K562 (cell line): ENCODE data around the gene CHKB. TPM values are rescaled to one million over a fixed set of nuclear protein-coding genes. Genes with fewer than 3 reads are reported as not detected.

ENCODE experiments used
- CCNT2 ChIP-seq: IDR thresholded peaks from 2 replicates; pipeline ENCODE4 v1.6.1; 2011; ENCODE audit warnings: borderline replicate concordance, low read depth, mild to moderate bottlenecking, moderate library complexity, mixed read lengths, low read length; ENCODE audit not compliant: insufficient read length; ENCODE audit errors: extremely low read depth
- COPS2 ChIP-seq: fragments of 450-650 bp; conservative IDR thresholded peaks from 2 replicates; pipeline ENCODE4 v1.6.1; 2016; ENCODE audit warnings: mild to moderate bottlenecking, moderate library complexity
- CTBP1 ChIP-seq: fragments of 450-650 bp; IDR thresholded peaks from 2 replicates; pipeline ENCODE4 v1.6.1; 2016; ENCODE audit warnings: borderline replicate concordance
- JUND ChIP-seq, 2 experiments: IDR thresholded peaks; 2 replicates in 1 of 2; 3 replicates in 1 of 2; pipeline ENCODE4 v1.6.1; 2011; ENCODE audit warnings: borderline replicate concordance in 2 of 2, low read depth in 2 of 2, low read length in 2 of 2, improper control_type of control experiment in 1 of 2, missing biosample characterization in 1 of 2, missing genetic modification characterization in 1 of 2, missing genetic modification reagents in 1 of 2
- KLF16 ChIP-seq: IDR thresholded peaks from 2 replicates; pipeline ENCODE4 v1.6.1; 2016; ENCODE audit warnings: antibody characterized with exemption
- MGA ChIP-seq: fragments of 450-650 bp; IDR thresholded peaks from 2 replicates; pipeline ENCODE4 v1.6.1; 2016; ENCODE audit warnings: mild to moderate bottlenecking, moderate library complexity
- NCOA4 ChIP-seq: fragments of 450-650 bp; IDR thresholded peaks from 2 replicates; pipeline ENCODE4 v1.6.1; 2018; ENCODE audit warnings: mild to moderate bottlenecking; ENCODE audit not compliant: partially characterized antibody
- PHF8 ChIP-seq: fragments of 200-600 bp; sonication (generic); IDR thresholded peaks from 2 replicates; pipeline ENCODE4 v1.6.1; 2012; ENCODE audit warnings: mixed run types, mild to moderate bottlenecking, inconsistent platforms, low read length, moderate library complexity, borderline replicate concordance
- SOX6 ChIP-seq: fragments of 450-650 bp; IDR thresholded peaks from 2 replicates; pipeline ENCODE4 v1.6.1; 2014; ENCODE audit warnings: mild to moderate bottlenecking
- SP1 ChIP-seq: sonication (generic); formaldehyde crosslinking; IDR thresholded peaks from 2 replicates; pipeline ENCODE4 v1.8.1; 2022; ENCODE audit warnings: mild to moderate bottlenecking, missing genetic modification reagents
- USF1 ChIP-seq: sonication (generic); formaldehyde crosslinking; IDR thresholded peaks from 2 replicates; pipeline ENCODE4 v1.9.0; 2022; ENCODE audit warnings: mild to moderate bottlenecking, missing genetic modification reagents
- polyA plus RNA-seq, 8 experiments: library from polyadenylated mRNA; depleted of rRNA in 4 of 8; stranded (reverse) in 5 of 8; unstranded in 3 of 8; fragments of >200 nt; fragmentation: Nextera tagmentation in 2 of 8; fragmentation: Illumina TruSeq in 1 of 8; extraction: Ambion mirVana in 2 of 8; extraction: Trizol in 1 of 8; gene quantifications; 2 replicates each; pipeline versions ENCODE4 v1.2.1 to v1.2.3, GENCODE V29; 2011 to 2014; ENCODE audit warnings: inconsistent platforms in 1 of 8, missing spikeins in 1 of 8
- total RNA-seq, 7 experiments: library from RNA; depleted of rRNA in 6 of 7; stranded (reverse); fragments of >200 nt in 6 of 7; fragmentation: Illumina TruSeq in 2 of 7; extraction: Trizol in 2 of 7; gene quantifications; 2 replicates each; pipeline versions ENCODE4 v1.2.1 to v1.2.3, GENCODE V29; 2011 to 2021; ENCODE audit warnings: low replicate concordance in 1 of 7
- TF ChIP-seq, protein P1 (sequence below): fragments of 200-800 bp; sonication (Bioruptor generic); IDR thresholded peaks from 2 replicates; pipeline ENCODE4 v1.6.1; 2017; ENCODE audit warnings: missing genetic modification characterization, missing compliant biosample characterization

CHKB gene
- total and polyA plus RNA-seq, 9 of the 15 experiments (the other 6 are each of a cell fraction or from before 2014, with no cell fraction given), result 2.7 to 31.0 (median 11.0) TPM

GRCh38 chr22:50562523-50563412, 19.9 kb downstream of the CHKB start, which contains the start of gene SYCE3 (continued):
- TF ChIP-seq, protein P1, sequence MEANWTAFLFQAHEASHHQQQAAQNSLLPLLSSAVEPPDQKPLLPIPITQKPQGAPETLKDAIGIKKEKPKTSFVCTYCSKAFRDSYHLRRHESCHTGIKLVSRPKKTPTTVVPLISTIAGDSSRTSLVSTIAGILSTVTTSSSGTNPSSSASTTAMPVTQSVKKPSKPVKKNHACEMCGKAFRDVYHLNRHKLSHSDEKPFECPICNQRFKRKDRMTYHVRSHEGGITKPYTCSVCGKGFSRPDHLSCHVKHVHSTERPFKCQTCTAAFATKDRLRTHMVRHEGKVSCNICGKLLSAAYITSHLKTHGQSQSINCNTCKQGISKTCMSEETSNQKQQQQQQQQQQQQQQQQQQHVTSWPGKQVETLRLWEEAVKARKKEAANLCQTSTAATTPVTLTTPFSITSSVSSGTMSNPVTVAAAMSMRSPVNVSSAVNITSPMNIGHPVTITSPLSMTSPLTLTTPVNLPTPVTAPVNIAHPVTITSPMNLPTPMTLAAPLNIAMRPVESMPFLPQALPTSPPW (CRISPR knock-in tag), result peak; percentile 76
- TF ChIP-seq USF1 (CRISPR knock-in tag) (no peak), CTBP1 (peak; percentile 76), COPS2 (no peak), CCNT2 (peak; percentile 44), MGA (no peak), NCOA4 (no peak), JUND (IDR thresholded peaks at IDR 0.05; ENCODE audit: borderline replicate concordance, low read depth, low read length) (0 out of 2 replicates have a peak, but pooled peaks have one; percentile 34), JUND (tag; IDR thresholded peaks at IDR 0.05; ENCODE audit: borderline replicate concordance, low read depth, low read length) (no peak; the same call in 2 of the 3 replicates), PHF8 (peak; percentile 55; the same call in 1 of the 2 replicates), SP1 (CRISPR knock-in tag) (peak; percentile 92), KLF16 (peak; percentile 47; the same call in 1 of the 2 replicates), SOX6 (0 out of 2 replicates have a peak, but pooled peaks have one; percentile 31)
